Stomach smooth muscle (tissue), 2 donors: Measurements from ENCODE around the gene ELF1.

Experiments
- H3K27ac ChIP-seq: one replicate; pipeline ENCODE4 v1.7.0; 2013; ENCODE audit warnings: mild to moderate bottlenecking, low read length, inconsistent platforms
- H3K27me3 ChIP-seq, 2 donors: one replicate each; pipeline ENCODE4 v1.7.0; 2013; ENCODE audit warnings: low read length in 2 of 2; ENCODE audit not compliant: insufficient read depth in 2 of 2, control insufficient read depth in 1 of 2
- H3K36me3 ChIP-seq, 2 donors: one replicate each; pipeline ENCODE4 v1.7.0; 2013; ENCODE audit warnings: low read length in 2 of 2; ENCODE audit not compliant: control insufficient read depth in 2 of 2, insufficient read depth in 2 of 2
- H3K4me1 ChIP-seq: one replicate; pipeline ENCODE4 v1.7.0; 2013; ENCODE audit warnings: low read length; ENCODE audit not compliant: control insufficient read depth, insufficient read depth
- H3K4me3 ChIP-seq, 2 donors: one replicate each; pipeline ENCODE4 v1.7.0; 2013; ENCODE audit warnings: low read length in 2 of 2
- H3K9ac ChIP-seq, 2 donors: one replicate each; pipeline ENCODE4 v1.7.0; 2013; ENCODE audit warnings: low read length in 2 of 2, mild to moderate bottlenecking in 1 of 2
- H3K9me3 ChIP-seq, 2 donors: one replicate each; pipeline ENCODE4 v1.7.0; 2013; ENCODE audit warnings: low read length in 2 of 2; ENCODE audit not compliant: control insufficient read depth in 2 of 2
- donor health status: healthy.
- donor health status: Pancreatic carcinoma.

Gene ELF1

DNA sequence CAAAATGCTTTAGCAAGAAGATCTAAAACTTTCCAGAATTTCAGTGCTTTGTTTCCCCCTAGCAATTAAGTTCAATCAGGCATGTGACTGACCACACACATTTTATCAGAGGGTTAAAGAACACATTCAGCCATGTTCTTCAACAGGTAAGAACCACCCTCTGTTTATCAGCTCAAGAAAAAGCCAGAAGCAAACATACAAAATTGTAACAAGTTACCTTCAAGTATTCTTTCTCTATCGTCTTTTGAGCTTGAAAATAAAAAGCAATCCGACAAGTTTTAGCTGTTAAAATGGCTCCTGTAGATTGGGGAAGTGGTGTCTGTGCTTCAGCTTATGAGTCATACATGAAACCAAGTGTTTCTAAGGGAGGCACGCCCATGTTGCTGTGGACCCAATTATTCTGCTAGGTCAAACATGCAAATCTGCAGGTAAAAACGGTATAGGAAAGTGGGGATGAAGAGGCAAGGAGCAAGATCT is at the start of gene ELF1:
Gene ELF1 (minus strand): TSS at position 306 of the 477 bp plus-strand sequence. CDS start 37,262 bp downstream, outside the sequence.
- H3K27me3 ChIP-seq = no peaks in the 10 kb centered on the region
- H3K9ac ChIP-seq = peak within 1 kb of the TSS in 1 of 2 donors; percentile 6
- peak within 1 kb of the TSS in 1 of 2 donors; percentile 36 for H3K4me3 ChIP-seq
- H3K36me3 ChIP-seq = no peaks in the 10 kb centered on the region
- H3K4me1 ChIP-seq = no peaks in the 10 kb centered on the region
- H3K27ac ChIP-seq = no peak within 1 kb of the TSS
- H3K9me3 ChIP-seq = no peaks in the 10 kb centered on the region

DNA sequence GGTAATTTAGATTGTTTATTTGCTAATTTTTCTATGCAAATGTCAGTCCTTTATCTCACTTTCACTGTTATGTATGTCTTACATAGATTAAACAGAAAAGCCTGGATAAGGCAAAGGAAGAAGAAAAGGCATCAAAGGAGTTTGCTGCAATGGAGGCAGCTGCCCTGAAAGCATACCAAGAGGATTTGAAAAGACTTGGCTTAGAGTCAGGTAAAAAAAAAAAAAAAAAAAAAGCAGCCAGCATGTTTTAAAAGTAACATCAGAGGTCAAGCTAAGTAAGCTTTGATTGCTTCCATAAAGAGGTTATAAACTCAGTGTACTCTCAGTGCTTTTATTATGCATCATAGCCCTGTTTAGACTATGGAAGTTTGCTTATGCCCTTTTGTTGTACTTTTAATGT is 46.0 kb upstream of the ELF1 start:
- no peak overlapping the region for H3K4me3 ChIP-seq
- H3K36me3 ChIP-seq = peaks cover 14 to 27% of the 10 kb centered on the region in 2 donors
- peak overlapping the region; percentile 3 for H3K27ac ChIP-seq
- no peaks in the 10 kb centered on the region for H3K27me3 ChIP-seq
- no peaks in the 10 kb centered on the region for H3K9me3 ChIP-seq
- H3K4me1 ChIP-seq = peaks cover 13% of the 10 kb centered on the region
- peak overlapping the region in 1 of 2 donors; percentile 19 for H3K9ac ChIP-seq

DNA sequence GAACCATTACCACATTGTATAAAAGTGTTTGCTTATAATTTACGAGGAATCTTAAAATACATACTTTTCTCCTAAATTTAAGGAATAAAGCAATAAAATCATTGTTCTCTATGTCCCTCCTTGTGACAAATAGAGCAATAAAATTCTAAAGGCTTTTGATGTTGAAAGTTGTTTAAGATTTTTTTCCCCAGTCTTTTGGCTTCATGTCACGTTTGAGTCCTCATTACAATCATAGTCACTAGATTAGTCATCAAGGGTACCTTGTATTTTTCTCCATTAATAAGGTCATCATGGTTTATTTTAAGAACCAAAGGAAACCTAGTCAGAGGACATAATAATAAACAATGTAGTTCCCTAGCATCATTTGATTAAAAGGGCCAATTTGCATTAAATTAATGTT is 45.4 kb upstream of the ELF1 start:
- Histone ChIP-seq H3K4me1 (peaks cover 13% of the 10 kb centered on the region), H3K9ac (peak overlapping the region in 1 of 2 donors; percentile 19), H3K9me3 (no peaks in the 10 kb centered on the region), H3K36me3 (peaks cover 12 to 24% of the 10 kb centered on the region in 2 donors), H3K27me3 (no peaks in the 10 kb centered on the region), H3K4me3 (no peak overlapping the region), H3K27ac (peak overlapping the region; percentile 3)

DNA sequence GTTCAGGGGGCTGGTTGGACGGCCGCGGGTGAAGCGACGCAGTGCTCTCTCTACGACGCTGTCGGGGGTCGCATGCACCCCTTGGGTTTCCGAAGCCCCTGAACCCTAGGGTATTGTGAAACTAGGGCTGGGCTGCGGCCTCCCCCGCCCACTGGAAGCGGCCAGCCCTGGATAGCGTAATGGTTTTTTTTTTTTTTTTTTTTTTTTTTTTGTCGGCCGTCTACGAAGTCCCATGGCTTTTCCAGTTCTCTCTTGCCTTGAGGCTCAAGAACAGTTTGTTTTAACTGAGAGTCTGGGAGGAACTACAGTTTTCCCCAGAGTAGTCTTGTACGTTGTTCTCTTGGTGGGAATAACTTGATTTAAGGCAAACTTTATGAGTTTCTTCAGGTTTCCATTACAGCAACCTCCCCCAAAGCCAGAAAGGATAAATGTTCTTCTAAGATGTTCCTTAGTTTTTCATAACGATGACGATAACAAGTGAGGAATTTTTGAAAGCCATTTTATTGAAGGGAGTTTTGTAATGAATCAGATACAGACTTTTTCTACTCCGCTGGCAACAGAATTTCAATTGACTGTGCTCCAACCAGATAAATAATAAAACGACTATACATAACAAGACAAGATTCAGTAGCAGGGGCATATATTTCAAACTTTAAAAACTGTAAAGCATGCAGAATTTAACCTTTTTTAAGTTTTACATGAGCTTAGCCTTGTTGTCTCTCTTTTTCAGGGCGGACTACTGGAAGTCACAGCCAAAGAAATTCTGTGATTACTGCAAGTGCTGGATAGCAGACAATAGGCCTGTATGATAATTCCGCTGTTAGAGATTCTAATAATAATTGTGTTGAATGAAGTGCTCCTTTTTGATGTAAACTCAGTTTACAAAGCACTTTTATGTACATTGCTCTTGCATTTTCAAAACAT is 43.1 kb upstream of the ELF1 start:
- H3K36me3 ChIP-seq = peaks cover 5 to 10% of the 10 kb centered on the region in 2 donors

DNA sequence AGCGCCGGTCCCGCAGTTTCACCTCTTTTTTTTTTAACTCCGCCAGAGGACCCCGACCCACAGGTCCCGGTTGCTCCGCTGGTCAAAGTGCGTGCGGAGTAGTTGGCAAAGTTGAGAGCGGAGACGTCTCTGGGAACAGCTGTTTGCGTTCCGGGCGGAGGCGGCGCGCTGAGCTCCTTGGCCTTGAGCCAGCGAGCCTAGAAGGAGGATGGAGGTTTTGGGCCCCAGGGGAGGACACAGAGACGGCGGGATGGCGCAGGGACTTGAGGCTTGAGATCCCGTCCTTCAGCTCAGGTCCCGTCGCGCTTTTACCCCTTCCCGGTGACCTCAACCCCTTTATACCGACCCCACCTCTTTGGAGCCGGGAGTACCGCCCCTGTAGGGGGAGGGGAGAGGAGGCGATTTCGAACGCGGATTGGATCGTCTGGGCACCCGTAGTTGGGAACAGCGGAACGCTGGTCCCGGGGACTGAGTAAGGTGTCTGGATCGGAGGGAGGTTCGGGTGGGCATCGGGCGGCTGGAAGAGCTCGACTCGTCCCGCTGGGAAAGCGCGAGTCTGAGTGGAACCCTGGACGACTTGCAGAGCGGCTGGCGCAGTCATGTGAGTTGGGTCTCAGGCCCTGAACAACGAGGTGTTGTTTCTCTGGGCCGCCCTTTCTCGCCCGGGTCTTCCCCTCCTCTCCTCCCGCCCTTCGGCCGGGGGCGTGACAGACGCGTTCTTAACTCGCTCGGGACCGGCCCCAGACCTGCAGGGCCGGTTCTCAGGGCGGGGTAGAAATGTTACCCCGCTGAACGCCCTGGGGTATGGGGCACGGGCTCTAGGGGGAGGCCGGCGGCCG is 42.2 kb upstream of the ELF1 start, which contains the start of gene WBP4:
Gene WBP4 (plus strand): TSS at position 435 of the 839 bp plus-strand sequence. CDS start 165 bp downstream, at position 600.
- Histone ChIP-seq H3K9ac (peak within 1 kb of the TSS; percentile 89 to 93), H3K4me1 (peaks cover 20% of the 10 kb centered on the region), H3K36me3 (peaks cover 0 to 7% of the 10 kb centered on the region in 2 donors)

More for the DNA sequence above, 43.1 kb upstream of the ELF1 start:
- Histone ChIP-seq H3K9ac (peak overlapping the region; percentile 89 to 93), H3K4me3 (peak overlapping the region; percentile 89 to 91), H3K27ac (peak overlapping the region; percentile 90), H3K27me3 (no peaks in the 10 kb centered on the region), H3K9me3 (no peaks in the 10 kb centered on the region), H3K4me1 (peaks cover 16% of the 10 kb centered on the region)

DNA sequence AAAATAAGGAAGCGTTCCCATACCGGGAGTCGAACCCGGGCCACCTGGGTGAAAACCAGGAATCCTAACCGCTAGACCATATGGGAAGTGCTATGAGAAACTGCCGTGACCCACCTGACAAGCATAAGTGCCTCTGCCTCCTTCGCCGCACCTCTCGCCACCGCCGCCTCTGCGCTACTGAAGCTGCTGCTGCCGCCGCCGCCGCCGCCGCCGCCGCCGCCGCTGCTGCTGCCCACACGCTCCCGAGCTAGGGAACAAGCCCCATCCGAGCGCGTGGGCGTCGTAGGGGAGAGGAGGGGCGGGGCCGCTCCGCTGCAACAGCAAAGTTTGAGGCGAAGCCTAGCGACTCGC is 41.6 kb upstream of the ELF1 start:
- H3K4me3 ChIP-seq = peak overlapping the region; percentile 89 to 91
- no peaks in the 10 kb centered on the region for H3K9me3 ChIP-seq
- H3K36me3 ChIP-seq = peaks cover 0 to 3% of the 10 kb centered on the region in 2 donors
- peak overlapping the region; percentile 89 to 93 for H3K9ac ChIP-seq
- H3K4me1 ChIP-seq = peaks cover 20% of the 10 kb centered on the region
- no peaks in the 10 kb centered on the region for H3K27me3 ChIP-seq
- H3K27ac ChIP-seq = peak overlapping the region; percentile 90

More for the DNA sequence above, 42.2 kb upstream of the ELF1 start, which contains the start of gene WBP4:
- Histone ChIP-seq H3K4me3 (peak within 1 kb of the TSS; percentile 89 to 91), H3K9me3 (no peaks in the 10 kb centered on the region), H3K27ac (peak within 1 kb of the TSS; percentile 90), H3K27me3 (no peaks in the 10 kb centered on the region)

DNA sequence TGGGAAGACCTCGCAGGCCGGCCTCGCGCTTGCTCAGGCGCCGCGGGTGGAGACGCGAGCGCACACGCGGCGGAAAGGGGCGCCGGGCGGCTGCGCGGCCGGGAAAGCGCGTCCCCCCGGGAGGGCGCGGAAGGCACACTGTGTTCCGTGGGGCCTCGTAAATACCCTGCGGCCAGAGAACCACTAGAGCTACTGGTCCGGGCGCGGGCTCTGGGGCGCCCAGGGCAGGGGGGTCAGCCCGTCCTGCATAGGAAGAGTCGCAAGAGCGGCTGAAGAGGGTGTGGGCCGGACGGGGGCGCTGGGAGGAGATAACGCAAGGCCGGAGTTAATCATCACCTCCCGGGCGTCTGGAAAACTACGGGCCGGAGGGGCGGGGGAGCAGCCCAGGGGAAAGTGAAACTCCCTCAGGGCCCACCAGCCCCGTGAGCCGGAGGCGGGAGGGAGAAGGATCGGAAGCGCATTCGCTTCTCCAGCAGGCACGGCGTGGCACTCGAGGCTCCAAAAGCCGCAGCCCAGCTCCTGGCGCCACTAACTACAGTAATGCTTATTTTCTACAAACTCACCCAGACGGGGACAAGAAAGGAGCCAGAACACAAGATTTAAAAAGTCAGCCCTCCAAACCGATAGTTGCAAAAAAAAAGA is 41.1 kb upstream of the ELF1 start:
- Histone ChIP-seq H3K9me3 (no peaks in the 10 kb centered on the region), H3K27me3 (no peaks in the 10 kb centered on the region), H3K36me3 (no peaks in the 10 kb centered on the region), H3K27ac (peak overlapping the region; percentile 90), H3K9ac (peak overlapping the region; percentile 89 to 93), H3K4me1 (peaks cover 22% of the 10 kb centered on the region), H3K4me3 (peak overlapping the region; percentile 89 to 91)

DNA sequence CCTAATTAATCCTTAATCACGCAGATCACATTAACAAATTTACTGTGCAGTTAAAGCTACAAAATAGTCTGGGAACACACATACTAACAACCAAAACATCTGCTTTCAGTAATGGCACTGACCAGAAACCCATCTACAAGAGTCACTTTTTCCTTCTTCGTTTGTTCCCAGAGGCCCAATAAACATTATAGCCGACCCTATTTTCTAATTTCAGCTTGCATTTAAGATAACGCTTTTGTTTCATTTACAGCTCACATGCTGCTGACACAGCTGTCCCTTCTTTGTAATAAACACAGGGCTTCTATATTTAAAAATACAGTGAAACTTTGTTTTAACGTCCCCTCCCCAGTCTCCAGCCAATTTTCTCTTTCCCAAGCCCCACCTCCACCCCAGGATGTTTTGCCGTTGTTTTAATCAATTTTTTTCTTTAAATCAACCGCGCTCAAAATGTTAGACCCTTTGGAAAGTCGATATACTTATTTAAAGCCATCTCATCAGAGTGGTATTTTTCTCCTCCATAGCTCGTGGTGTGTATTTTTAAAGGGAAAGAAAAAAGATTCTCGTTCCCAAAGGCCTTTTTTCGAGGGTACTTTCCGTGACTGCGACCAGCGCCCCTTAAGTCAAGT is 40.5 kb upstream of the ELF1 start:
- Histone ChIP-seq H3K27ac (peak overlapping the region; percentile 90), H3K36me3 (no peaks in the 10 kb centered on the region), H3K9me3 (no peaks in the 10 kb centered on the region), H3K4me1 (peaks cover 22% of the 10 kb centered on the region), H3K4me3 (peak overlapping the region; percentile 89 to 91), H3K9ac (peak overlapping the region; percentile 89 to 93), H3K27me3 (no peaks in the 10 kb centered on the region)

DNA sequence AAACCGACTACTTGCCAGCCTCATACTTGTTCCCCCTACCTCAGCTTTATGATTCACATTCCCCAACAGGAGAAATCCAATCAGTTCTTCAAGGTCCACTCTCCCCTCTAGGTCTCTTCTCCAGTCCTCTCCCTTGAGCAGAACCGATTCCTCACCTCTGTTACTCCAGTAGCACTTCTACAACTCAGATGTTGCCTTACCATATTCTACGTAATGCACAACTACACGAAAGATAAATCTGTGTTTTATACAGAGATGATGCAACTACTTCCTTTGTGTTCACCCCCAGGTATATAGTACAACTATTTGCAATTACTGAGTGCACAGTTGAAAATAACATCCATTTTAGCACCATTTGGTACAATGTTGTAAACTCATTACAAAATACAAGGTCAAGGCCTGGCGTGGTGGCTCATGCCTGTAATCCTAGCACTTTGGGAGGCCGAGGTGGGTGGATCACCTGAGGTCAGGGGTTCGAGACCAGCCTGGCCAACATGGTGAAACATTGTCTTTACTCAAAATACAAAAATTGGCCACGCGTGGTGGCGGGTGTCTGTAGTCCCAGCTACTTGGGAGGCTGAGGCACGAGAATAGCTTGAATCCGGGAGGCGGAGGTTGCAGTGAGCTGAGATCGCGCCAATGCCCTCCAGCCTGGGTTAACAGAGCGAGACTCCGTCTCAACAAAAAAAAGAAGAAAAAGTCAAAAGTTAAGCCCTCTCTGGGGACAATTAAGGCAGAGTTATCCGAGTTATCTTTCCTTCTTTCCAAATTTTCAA is 39.4 kb upstream of the ELF1 start:
- Histone ChIP-seq H3K9ac (peak overlapping the region in 1 of 2 donors; percentile 93), H3K9me3 (no peaks in the 10 kb centered on the region), H3K4me3 (peak overlapping the region; percentile 89 to 91), H3K27me3 (no peaks in the 10 kb centered on the region), H3K36me3 (no peaks in the 10 kb centered on the region), H3K27ac (no peak overlapping the region), H3K4me1 (peaks cover 17% of the 10 kb centered on the region)
